Activated CD8-positive, alpha-beta T cell treated with anti-CD3 and anti-CD28 coated beads for 36 hours (primary cell): ENCODE data around the gene CMTM1. TPM values are rescaled to one million over a fixed set of nuclear protein-coding genes. Genes with fewer than 3 reads are reported as not detected.

Source experiments
- ATAC-seq: fragments of 200-7000 bp; cut with Tn5 transposase; one replicate; pipeline ENCODE4 v1.10.0; 2021; ENCODE audit warnings: mild to moderate bottlenecking, moderate library complexity
- CTCF ChIA-PET: fragments of 350-600 bp; sonication (Branson Sonifier 250); formaldehyde crosslinking; loops from one replicate; lab custom pipeline; 2021; ENCODE audit warnings: antibody characterized with exemption; lab: Charles Lee
- POLR2A ChIA-PET: fragments of 350-600 bp; sonication (Branson Sonifier 250); formaldehyde crosslinking; loops from one replicate; lab custom pipeline; 2021; ENCODE audit warnings: antibody characterized with exemption; lab: Charles Lee
- DNase-seq: peaks from one replicate; pipeline ENCODE4 v3.0.0-alpha.2; 2020
- H3K27ac Mint-ChIP-seq: one replicate; pipeline ENCODE4 v1.8.0; 2021; ENCODE audit warnings: mild to moderate bottlenecking, mixed read lengths
- H3K27me3 Mint-ChIP-seq: one replicate; pipeline ENCODE4 v1.8.0; 2021; ENCODE audit warnings: mixed read lengths
- H3K36me3 Mint-ChIP-seq: one replicate; pipeline ENCODE4 v1.8.0; 2021; ENCODE audit warnings: low read depth, mixed read lengths
- H3K4me1 Mint-ChIP-seq: one replicate; pipeline ENCODE4 v1.8.0; 2021; ENCODE audit warnings: low read depth, mixed read lengths
- H3K4me3 Mint-ChIP-seq: one replicate; pipeline ENCODE4 v1.8.0; 2021; ENCODE audit warnings: mild to moderate bottlenecking, moderate library complexity, mixed read lengths
- H3K9me3 Mint-ChIP-seq: one replicate; pipeline ENCODE4 v1.8.0; 2021; ENCODE audit warnings: mixed read lengths
- CTCF ChIP-seq: fragments of 200-600 bp; IDR thresholded peaks from one replicate; pipeline ENCODE4 v1.8.0; 2022; ENCODE audit warnings: antibody characterized with exemption, mild to moderate bottlenecking
- intact Hi-C: fragments of 100-400 bp; cut with micrococcal nuclease; formaldehyde crosslinking; loops from one replicate; pipeline ENCODE4 v1.10.0; 2022
- total RNA-seq, 2 experiments: library from RNA; stranded (reverse); gene quantifications; one replicate each; pipeline ENCODE4 v1.2.3, GENCODE V29; 2021

The CMTM1 gene
- total RNA-seq, 2 experiments from 2014 or later = 5.4 to 6.2 TPM

- no peak for ATAC-seq
- Mint-ChIP-seq H3K4me3 (peak overlapping the region; percentile 88), H3K27me3 (no peaks in the 10 kb centered on the region), H3K36me3 (peaks cover 14% of the 10 kb centered on the region), H3K27ac (peak overlapping the region; percentile 85), H3K9me3 (no peaks in the 10 kb centered on the region), H3K4me1 (peaks cover 39% of the 10 kb centered on the region)
- POLR2A ChIA-PET = interaction anchor here (0.7 to 7.3 kb wide), 6 partner anchors 8 to 55 kb away, joined by 3 to 78 read pairs (median 4); partner anchors contain the start of gene CMTM3
- no peak for TF ChIP-seq CTCF
- no peak for DNase-seq
- intact Hi-C loops = no loop called here
- CTCF ChIA-PET = interaction anchor here (0.9 to 3.8 kb wide), 6 partner anchors 9 to 59 kb away, joined by 3 to 11 read pairs (median 5); partner anchors contain the start of gene CMTM2
Observed at GRCh38 chr16:66548868-66549267, 17.4 kb upstream of the CMTM1 start.

GRCh38 chr16:66549284-66550131 lies 16.7 kb upstream of the CMTM1 start, which contains the start of gene TK2:
Gene TK2, minus strand, starts transcription at chr16:66550122. Its CDS starts 61 bp downstream, at chr16:66550061.
- TF ChIP-seq CTCF = no peak
- Mint-ChIP-seq H3K27ac (peak within 1 kb of the TSS; percentile 92), H3K4me3 (peak within 1 kb of the TSS; percentile 88), H3K9me3 (no peaks in the 10 kb centered on the region), H3K36me3 (peaks cover 20% of the 10 kb centered on the region), H3K27me3 (no peaks in the 10 kb centered on the region), H3K4me1 (peaks cover 43% of the 10 kb centered on the region)
- intact Hi-C loops = loop anchor here (2.0 to 5.0 kb wide), 2 partner anchors 33 to 53 kb away; partner anchors contain the start of gene CMTM3
- peak; percentile 54 for ATAC-seq
- ChIA-PET CTCF (interaction anchor here (0.9 to 4.9 kb wide), 9 partner anchors 10 to 59 kb away, joined by 3 to 41 read pairs (median 5); partner anchors contain the start of gene CMTM2), POLR2A (interaction anchor here (0.7 to 7.3 kb wide), 7 partner anchors 9 to 54 kb away, joined by 3 to 78 read pairs (median 4); partner anchors contain the start of gene CMTM3)
- DNase-seq = peak; percentile 79

GRCh38 chr16:66551348-66551759 lies 14.9 kb upstream of the CMTM1 start:
- CTCF ChIA-PET = interaction anchor here (1.0 to 4.9 kb wide), 17 partner anchors 9 to 330 kb away, joined by 3 to 41 read pairs (median 4); partner anchors contain the start of gene CMTM2
- Mint-ChIP-seq H3K4me3 (peak overlapping the region; percentile 88), H3K4me1 (peaks cover 58% of the 10 kb centered on the region), H3K27ac (peak overlapping the region; percentile 92), H3K27me3 (no peaks in the 10 kb centered on the region), H3K9me3 (no peaks in the 10 kb centered on the region), H3K36me3 (peaks cover 34% of the 10 kb centered on the region)
- POLR2A ChIA-PET = interaction anchor here (0.6 to 7.3 kb wide), 12 partner anchors 9 to 1666 kb away, joined by 3 to 78 read pairs (median 5); partner anchors contain the start of genes CMTM2 and CMTM3
- intact Hi-C loops = loop anchor here (2.0 to 5.0 kb wide), 2 partner anchors 35 to 51 kb away; partner anchors contain the start of gene CMTM3
- ATAC-seq (peak; percentile 50), DNase-seq (peak; percentile 72)
- no peak for TF ChIP-seq CTCF

GRCh38 chr16:66551788-66552285 lies 14.4 kb upstream of the CMTM1 start:
- no peak for TF ChIP-seq CTCF
- CTCF ChIA-PET = interaction anchor here (0.7 to 4.9 kb wide), 20 partner anchors 9 to 329 kb away, joined by 3 to 41 read pairs (median 4); partner anchors contain the start of genes CMTM2 and CMTM3
- H3K36me3 Mint-ChIP-seq = peaks cover 34% of the 10 kb centered on the region
- peak overlapping the region; percentile 92 for H3K27ac Mint-ChIP-seq
- DNase-seq = peak; percentile 26
- peak; percentile 4 for ATAC-seq
- H3K9me3 Mint-ChIP-seq = no peaks in the 10 kb centered on the region
- intact Hi-C loops = loop anchor here (2.0 to 5.0 kb wide), 2 partner anchors 35 to 50 kb away; partner anchors contain the start of gene CMTM3
- no peaks in the 10 kb centered on the region for H3K27me3 Mint-ChIP-seq
- POLR2A ChIA-PET = interaction anchor here (0.6 to 7.3 kb wide), 15 partner anchors 9 to 1665 kb away, joined by 3 to 78 read pairs (median 5); partner anchors contain the start of genes CMTM2 and CMTM3
- peak overlapping the region; percentile 88 for H3K4me3 Mint-ChIP-seq
- H3K4me1 Mint-ChIP-seq = peaks cover 61% of the 10 kb centered on the region
